Right ventricle myocardium inferior (tissue), 1 donor: ENCODE measurements around the gene ASCC3. TPM values are rescaled to one million over a fixed set of nuclear protein-coding genes. Genes with fewer than 3 reads are reported as not detected.

Source experiments
- ATAC-seq: fragments of 200-7000 bp; cut with Tn5 transposase; one replicate; pipeline ENCODE4 v1.9.1; 2020; ENCODE audit warnings: mild to moderate bottlenecking, moderate library complexity
- DNase-seq: peaks from one replicate; pipeline ENCODE4 v3.0.0; 2021; ENCODE audit errors: missing footprints
- intact Hi-C: fragments of 100-400 bp; cut with DNase I; formaldehyde crosslinking; loops from one replicate; pipeline ENCODE4 v1.11.0; 2022
- long read RNA-seq: library from polyadenylated mRNA; unstranded; transcript quantifications from one replicate; pipeline ENCODE4 v2.0.0, GENCODE V29; 2021
- total RNA-seq: library from RNA; stranded (reverse); fragmentation: NEBNext Ultra II Directional; extraction: Animal tissue kit (Norgen Biotek cat#: 25700); gene quantifications from one replicate; pipeline ENCODE4 v1.2.1, GENCODE V29; 2021
- donor health status: DM: no; HTN: yes; CAD: no; lungs with severe emphysema.

Gene ASCC3
- total RNA-seq, result 14.5 TPM
- long read RNA-seq, partial matches to known transcripts, result 1 of 2 reads
- long read RNA-seq, other reads (novel, unspliced or antisense), result 1 of 2 reads

- ATAC-seq, result peak; percentile 100
- intact Hi-C loops, result no loop called here
- peak; percentile 97 for DNase-seq
Measured at GRCh38 chr6:100880853-100881706, at the start of gene ASCC3. ASCC3 (minus strand) TSS chr6:100881329; CDS start chr6:100867997, 13,332 bp downstream.

- ATAC-seq (no peak), DNase-seq (no peak)
- intact Hi-C loops, result no loop called here
Measured at GRCh38 chr6:100925749-100926148, 44.6 kb upstream of the ASCC3 start.

- intact Hi-C loops, result no loop called here
- no peak for ATAC-seq
- DNase-seq, result no peak
Measured at GRCh38 chr6:100924534-100925227, 43.6 kb upstream of the ASCC3 start.

GRCh38 chr6:100923481-100924165, 42.5 kb upstream of the ASCC3 start:
- no peak for DNase-seq
- ATAC-seq, result no peak
- intact Hi-C loops, result no loop called here

GRCh38 chr6:100920028-100920605, 39.0 kb upstream of the ASCC3 start:
- ATAC-seq (no peak), DNase-seq (no peak)
- intact Hi-C loops, result no loop called here

- intact Hi-C loops, result no loop called here
- ATAC-seq, result no peak
- DNase-seq, result no peak
Measured at GRCh38 chr6:100918152-100918551, 37.0 kb upstream of the ASCC3 start.

- ATAC-seq (no peak), DNase-seq (no peak)
- intact Hi-C loops, result no loop called here
Measured at GRCh38 chr6:100915876-100916275, 34.7 kb upstream of the ASCC3 start.

- intact Hi-C loops, result no loop called here
- no peak for DNase-seq
- no peak for ATAC-seq
Measured at GRCh38 chr6:100913400-100914276, 32.5 kb upstream of the ASCC3 start.

- ATAC-seq (no peak), DNase-seq (no peak)
- intact Hi-C loops, result no loop called here
Measured at GRCh38 chr6:100906325-100906724, 25.2 kb upstream of the ASCC3 start.

- no peak for ATAC-seq
- DNase-seq, result no peak
- intact Hi-C loops, result no loop called here
Measured at GRCh38 chr6:100905067-100905466, 23.9 kb upstream of the ASCC3 start.

GRCh38 chr6:100904316-100904715, 23.2 kb upstream of the ASCC3 start:
- DNase-seq (no peak), ATAC-seq (no peak)
- intact Hi-C loops, result no loop called here

GRCh38 chr6:100901582-100901981, 20.5 kb upstream of the ASCC3 start:
- intact Hi-C loops, result no loop called here

GRCh38 chr6:100899202-100899601, 18.1 kb upstream of the ASCC3 start:
- intact Hi-C loops, result no loop called here
- no peak for DNase-seq
- no peak for ATAC-seq

More at GRCh38 chr6:100901582-100901981, 20.5 kb upstream of the ASCC3 start:
- DNase-seq (no peak), ATAC-seq (no peak)

- intact Hi-C loops, result no loop called here
- ATAC-seq, result no peak
- no peak for DNase-seq
Measured at GRCh38 chr6:100897671-100898070, 16.5 kb upstream of the ASCC3 start.

- intact Hi-C loops, result no loop called here
- DNase-seq (no peak), ATAC-seq (no peak)
Measured at GRCh38 chr6:100893743-100894142, 12.6 kb upstream of the ASCC3 start.

GRCh38 chr6:100892693-100893092, 11.6 kb upstream of the ASCC3 start:
- no peak for DNase-seq
- no peak for ATAC-seq
- intact Hi-C loops, result no loop called here

- ATAC-seq, result no peak
- intact Hi-C loops, result no loop called here
- DNase-seq, result no peak
Measured at GRCh38 chr6:100892116-100892515, 11.0 kb upstream of the ASCC3 start.

- intact Hi-C loops, result no loop called here
- DNase-seq, result no peak
- no peak for ATAC-seq
Measured at GRCh38 chr6:100891079-100891478, 9.9 kb upstream of the ASCC3 start.
